Keratinocyte (primary cell): ENCODE measurements around the gene PAM16. TPM values are rescaled to one million over a fixed set of nuclear protein-coding genes. Genes with fewer than 3 reads are reported as not detected.

Experiments
- DNase-seq: peaks from one replicate; pipeline ENCODE4 v3.0.0-alpha.2; 2011; ENCODE audit warnings: low read depth, missing footprints, low spot score
- FAIRE-seq: peaks from 2 replicates; lab custom pipeline; 2011; peaks lifted over from hg19 to GRCh38; lab: Jason Lieb, UNC
- H2AFZ ChIP-seq: 2 replicates; pipeline ENCODE4 v1.6.0; 2012; ENCODE audit warnings: low read length, control low read depth, inconsistent platforms; ENCODE audit not compliant: control insufficient read depth
- H3K27ac ChIP-seq: 2 replicates; pipeline ENCODE4 v1.5.1; 2011; ENCODE audit warnings: low read length; ENCODE audit not compliant: control insufficient read depth, insufficient read depth
- H3K27me3 ChIP-seq: 3 replicates; pipeline ENCODE4 v1.6.0; 2011; ENCODE audit warnings: low read length; ENCODE audit not compliant: control insufficient read depth, insufficient read depth; ENCODE audit errors: extremely low read depth
- H3K36me3 ChIP-seq, 2 experiments: 2 replicates in 1 of 2; 3 replicates in 1 of 2; pipeline ENCODE4 v1.5.1; 2011; ENCODE audit warnings: low read length in 2 of 2, mild to moderate bottlenecking in 1 of 2; ENCODE audit not compliant: control insufficient read depth in 2 of 2, insufficient read depth in 2 of 2; ENCODE audit errors: extremely low read depth in 1 of 2
- H3K4me1 ChIP-seq: 3 replicates; pipeline ENCODE4 v1.5.1; 2011; ENCODE audit warnings: low read length; ENCODE audit not compliant: control insufficient read depth, insufficient read depth; ENCODE audit errors: extremely low read depth
- H3K4me2 ChIP-seq: 3 replicates; pipeline ENCODE4 v1.6.0; 2011; ENCODE audit warnings: low read depth, low read length; ENCODE audit not compliant: control insufficient read depth, insufficient read depth; ENCODE audit errors: extremely low read depth
- H3K4me3 ChIP-seq, 3 experiments: fragments of 200-600 bp in 1 of 3; sonication (generic) in 1 of 3; 2 replicates in 2 of 3; 3 replicates in 1 of 3; pipeline ENCODE4 v1.5.1; 2011 to 2016; ENCODE audit warnings: low read length in 3 of 3, mild to moderate bottlenecking in 3 of 3, control low read depth in 2 of 3, inconsistent platforms in 1 of 3, low read depth in 1 of 3, mixed read lengths in 1 of 3, mixed run types in 1 of 3, moderate library complexity in 1 of 3; ENCODE audit not compliant: control insufficient read depth in 2 of 3, insufficient read depth in 2 of 3; ENCODE audit errors: extremely low read depth in 1 of 3
- H3K79me2 ChIP-seq: 2 replicates; pipeline ENCODE4 v1.6.0; 2012; ENCODE audit warnings: low read length; ENCODE audit not compliant: control insufficient read depth, insufficient read depth
- H3K9ac ChIP-seq: 3 replicates; pipeline ENCODE4 v1.6.0; 2011; ENCODE audit warnings: low read length; ENCODE audit not compliant: control insufficient read depth, insufficient read depth; ENCODE audit errors: extremely low read depth
- H3K9me1 ChIP-seq: 3 replicates; pipeline ENCODE4 v1.6.0; 2011; ENCODE audit warnings: low read length; ENCODE audit not compliant: control insufficient read depth, insufficient read depth; ENCODE audit errors: extremely low read depth
- H3K9me3 ChIP-seq: 2 replicates; pipeline ENCODE4 v1.5.1; 2012; ENCODE audit warnings: low read depth, low read length; ENCODE audit not compliant: control insufficient read depth
- H4K20me1 ChIP-seq: 3 replicates; pipeline ENCODE4 v1.6.0; 2011; ENCODE audit warnings: low read length; ENCODE audit not compliant: control insufficient read depth, insufficient read depth; ENCODE audit errors: extremely low read depth
- EZH2 ChIP-seq: IDR thresholded peaks from one replicate; pipeline ENCODE4 v1.6.1; 2012; ENCODE audit warnings: inconsistent platforms, mild to moderate bottlenecking, low read length, moderate library complexity
- dilution Hi-C: fragments of 300-500 bp; cut with MboI; formaldehyde crosslinking; loops from one replicate; pipeline ENCODE4 v1.7.0; 2020; ENCODE audit warnings: low sequenced_read_pairs; ENCODE audit not compliant: extremely low pct_ligation_motif_present
- polyA plus RNA-seq, 5 experiments: library from polyadenylated mRNA; depleted of rRNA in 3 of 5; stranded (reverse) in 3 of 5; stranded (forward) in 1 of 5; unstranded in 1 of 5; fragments of >200 nt; gene quantifications; 1 replicate in 1 of 5; 2 replicates in 3 of 5; 3 replicates in 1 of 5; pipeline versions ENCODE4 v1.2.1 to v1.2.3, GENCODE V29; 2011 to 2012; ENCODE audit warnings: missing spikeins in 2 of 5, low read depth in 1 of 5, low replicate concordance in 1 of 5
- TF ChIP-seq, protein P1 (sequence below), 3 experiments: IDR thresholded peaks in 1 of 3; conservative IDR thresholded peaks in 1 of 3; optimal IDR thresholded peaks in 1 of 3; 2 replicates in 2 of 3; 3 replicates in 1 of 3; pipeline versions ENCODE3 to v1.5.1; 2011; ENCODE audit warnings: low read length in 3 of 3, mild to moderate bottlenecking in 3 of 3, moderate library complexity in 2 of 3, control low read depth in 1 of 3, inconsistent platforms in 1 of 3; ENCODE audit not compliant: insufficient read depth in 2 of 3; ENCODE audit errors: extremely low read depth in 1 of 3

Gene PAM16
- polyA plus RNA-seq, 1 donor (not counting 4 experiments of a cell fraction or from before 2014, with no cell fraction given) = 32.7 TPM

DNA sequence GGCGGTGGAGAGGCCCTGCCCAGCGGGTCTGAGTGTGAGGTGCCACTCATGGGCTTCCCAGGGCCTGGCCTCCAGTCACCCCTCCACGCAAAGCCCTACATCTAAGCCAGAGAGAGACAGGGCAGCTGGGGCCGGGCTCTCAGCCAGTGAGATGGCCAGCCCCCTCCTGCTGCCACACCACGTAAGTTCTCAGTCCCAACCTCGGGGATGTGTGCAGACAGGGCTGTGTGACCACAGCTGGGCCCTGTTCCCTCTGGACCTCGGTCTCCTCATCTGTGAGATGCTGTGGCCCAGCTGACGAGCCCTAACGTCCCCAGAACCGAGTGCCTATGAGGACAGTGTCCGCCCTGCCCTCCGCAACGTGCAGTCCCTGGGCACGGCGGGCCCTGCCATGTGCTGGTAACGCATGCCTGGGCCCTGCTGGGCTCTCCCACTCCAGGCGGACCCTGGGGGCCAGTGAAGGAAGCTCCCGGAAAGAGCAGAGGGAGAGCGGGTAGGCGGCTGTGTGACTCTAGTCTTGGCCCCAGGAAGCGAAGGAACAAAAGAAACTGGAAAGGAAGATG lies 31.8 kb upstream of the PAM16 start:
- Histone ChIP-seq H3K4me1 (no peaks in the 10 kb centered on the region), H3K79me2 (no peaks in the 10 kb centered on the region), H3K36me3 (peaks cover 11 to 13% of the 10 kb centered on the region in 2 experiments), H3K4me2 (no peak overlapping the region), H3K27ac (no peak overlapping the region), H4K20me1 (no peaks in the 10 kb centered on the region), H3K9me1 (no peaks in the 10 kb centered on the region), H3K9me3 (no peaks in the 10 kb centered on the region), H3K4me3 (no peak overlapping the region), H3K27me3 (no peaks in the 10 kb centered on the region), H2AFZ (no peak overlapping the region), H3K9ac (no peak overlapping the region)
- no peak for FAIRE-seq
- DNase-seq = no peak
- dilution Hi-C loops = no loop called here
- no peak for TF ChIP-seq EZH2
- TF ChIP-seq, protein P1, sequence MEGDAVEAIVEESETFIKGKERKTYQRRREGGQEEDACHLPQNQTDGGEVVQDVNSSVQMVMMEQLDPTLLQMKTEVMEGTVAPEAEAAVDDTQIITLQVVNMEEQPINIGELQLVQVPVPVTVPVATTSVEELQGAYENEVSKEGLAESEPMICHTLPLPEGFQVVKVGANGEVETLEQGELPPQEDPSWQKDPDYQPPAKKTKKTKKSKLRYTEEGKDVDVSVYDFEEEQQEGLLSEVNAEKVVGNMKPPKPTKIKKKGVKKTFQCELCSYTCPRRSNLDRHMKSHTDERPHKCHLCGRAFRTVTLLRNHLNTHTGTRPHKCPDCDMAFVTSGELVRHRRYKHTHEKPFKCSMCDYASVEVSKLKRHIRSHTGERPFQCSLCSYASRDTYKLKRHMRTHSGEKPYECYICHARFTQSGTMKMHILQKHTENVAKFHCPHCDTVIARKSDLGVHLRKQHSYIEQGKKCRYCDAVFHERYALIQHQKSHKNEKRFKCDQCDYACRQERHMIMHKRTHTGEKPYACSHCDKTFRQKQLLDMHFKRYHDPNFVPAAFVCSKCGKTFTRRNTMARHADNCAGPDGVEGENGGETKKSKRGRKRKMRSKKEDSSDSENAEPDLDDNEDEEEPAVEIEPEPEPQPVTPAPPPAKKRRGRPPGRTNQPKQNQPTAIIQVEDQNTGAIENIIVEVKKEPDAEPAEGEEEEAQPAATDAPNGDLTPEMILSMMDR (optimal IDR thresholded peaks at IDR 0.05 in 1 of 3, IDR thresholded peaks at IDR 0.05 in 1 of 3, conservative IDR thresholded peaks at IDR 0.05 in 1 of 3; ENCODE audit: extremely low read depth in 1 of 3, insufficient read depth in 2 of 3, low read length in 3 of 3) = no peak

DNA sequence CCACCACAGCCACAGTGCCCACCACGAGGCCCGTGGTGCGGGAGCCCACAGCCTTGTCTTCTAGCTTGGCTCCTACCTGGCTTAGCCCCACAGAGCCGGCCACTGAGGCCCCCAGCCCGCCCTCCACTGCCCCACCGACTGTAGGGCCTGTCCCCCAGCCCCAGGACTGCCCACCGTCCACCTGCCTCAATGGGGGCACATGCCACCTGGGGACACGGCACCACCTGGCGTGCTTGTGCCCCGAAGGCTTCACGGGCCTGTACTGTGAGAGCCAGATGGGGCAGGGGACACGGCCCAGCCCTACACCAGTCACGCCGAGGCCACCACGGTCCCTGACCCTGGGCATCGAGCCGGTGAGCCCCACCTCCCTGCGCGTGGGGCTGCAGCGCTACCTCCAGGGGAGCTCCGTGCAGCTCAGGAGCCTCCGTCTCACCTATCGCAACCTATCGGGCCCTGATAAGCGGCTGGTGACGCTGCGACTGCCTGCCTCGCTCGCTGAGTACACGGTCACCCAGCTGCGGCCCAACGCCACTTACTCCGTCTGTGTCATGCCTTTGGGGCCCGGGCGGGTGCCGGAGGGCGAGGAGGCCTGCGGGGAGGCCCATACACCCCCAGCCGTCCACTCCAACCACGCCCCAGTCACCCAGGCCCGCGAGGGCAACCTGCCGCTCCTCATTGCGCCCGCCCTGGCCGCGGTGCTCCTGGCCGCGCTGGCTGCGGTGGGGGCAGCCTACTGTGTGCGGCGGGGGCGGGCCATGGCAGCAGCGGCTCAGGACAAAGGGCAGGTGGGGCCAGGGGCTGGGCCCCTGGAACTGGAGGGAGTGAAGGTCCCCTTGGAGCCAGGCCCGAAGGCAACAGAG lies 31.0 kb upstream of the PAM16 start:
- H3K9me3 ChIP-seq = no peaks in the 10 kb centered on the region
- dilution Hi-C loops = no loop called here
- H3K9ac ChIP-seq = no peak overlapping the region
- H4K20me1 ChIP-seq = no peaks in the 10 kb centered on the region
- H2AFZ ChIP-seq = no peak overlapping the region
- FAIRE-seq = no peak
- H3K36me3 ChIP-seq = peaks cover 11 to 13% of the 10 kb centered on the region in 2 experiments
- no peaks in the 10 kb centered on the region for H3K27me3 ChIP-seq
- H3K27ac ChIP-seq = no peak overlapping the region
- no peak for DNase-seq
- H3K9me1 ChIP-seq = no peaks in the 10 kb centered on the region
- no peaks in the 10 kb centered on the region for H3K79me2 ChIP-seq
- H3K4me2 ChIP-seq = no peak overlapping the region
- no peaks in the 10 kb centered on the region for H3K4me1 ChIP-seq
- H3K4me3 ChIP-seq = no peak overlapping the region
- TF ChIP-seq EZH2 = no peak
- TF ChIP-seq, protein P1 (optimal IDR thresholded peaks at IDR 0.05 in 1 of 3, IDR thresholded peaks at IDR 0.05 in 1 of 3, conservative IDR thresholded peaks at IDR 0.05 in 1 of 3; ENCODE audit: extremely low read depth in 1 of 3, insufficient read depth in 2 of 3, low read length in 3 of 3) = no peak
